NOMO-1 (cell line): ENCODE measurements around the gene SLC16A7.

Experiments
- DNase-seq, 2 experiments: peaks; one replicate each; lab custom pipeline; 2025; ENCODE audit not compliant: unreplicated experiment in 2 of 2; lab: John Stamatoyannopoulos, UW

Gene SLC16A7, protein sequence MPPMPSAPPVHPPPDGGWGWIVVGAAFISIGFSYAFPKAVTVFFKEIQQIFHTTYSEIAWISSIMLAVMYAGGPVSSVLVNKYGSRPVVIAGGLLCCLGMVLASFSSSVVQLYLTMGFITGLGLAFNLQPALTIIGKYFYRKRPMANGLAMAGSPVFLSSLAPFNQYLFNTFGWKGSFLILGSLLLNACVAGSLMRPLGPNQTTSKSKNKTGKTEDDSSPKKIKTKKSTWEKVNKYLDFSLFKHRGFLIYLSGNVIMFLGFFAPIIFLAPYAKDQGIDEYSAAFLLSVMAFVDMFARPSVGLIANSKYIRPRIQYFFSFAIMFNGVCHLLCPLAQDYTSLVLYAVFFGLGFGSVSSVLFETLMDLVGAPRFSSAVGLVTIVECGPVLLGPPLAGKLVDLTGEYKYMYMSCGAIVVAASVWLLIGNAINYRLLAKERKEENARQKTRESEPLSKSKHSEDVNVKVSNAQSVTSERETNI

DNA sequence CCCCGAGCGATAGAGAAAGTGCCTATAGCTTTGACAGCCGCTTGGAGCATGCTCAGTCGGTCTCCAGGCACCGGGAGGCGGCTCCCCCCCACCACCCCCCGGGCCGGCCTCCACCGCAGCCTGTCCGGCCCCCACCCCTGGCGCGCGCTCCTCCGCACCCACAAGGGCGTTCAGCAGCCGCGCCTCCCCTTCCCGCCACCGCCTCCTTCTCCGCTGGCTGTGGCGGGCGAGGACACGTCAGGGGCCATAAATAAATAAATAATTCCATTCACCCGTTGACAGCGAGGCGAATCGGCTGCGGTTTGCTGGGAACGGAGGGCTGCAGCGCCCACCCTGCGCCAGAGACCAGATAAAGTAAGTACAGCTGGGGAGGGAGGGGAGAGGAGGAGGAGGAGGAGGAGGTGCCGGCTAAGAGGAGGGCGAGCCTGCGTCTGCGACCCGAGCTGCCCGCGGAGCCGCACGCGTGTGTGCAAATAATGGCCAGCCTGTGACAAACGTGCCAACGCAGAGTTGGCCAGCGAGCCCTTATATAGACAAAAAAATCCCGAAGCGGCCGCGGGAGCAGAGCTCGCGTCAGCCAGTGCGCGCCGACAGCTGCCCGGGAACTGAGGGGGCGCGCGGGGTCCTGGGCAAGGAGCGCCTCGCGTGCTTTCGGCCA is at the start of gene SLC16A7:
Gene SLC16A7 (plus strand): TSS at position 147 of the 658 bp plus-strand sequence. CDS start 108,773 bp downstream, outside the sequence.
- peak; percentile 76 to 91 for DNase-seq

GRCh38 chr12:59548930-59549329 is 46.9 kb upstream of the SLC16A7 start:
- no peak for DNase-seq

- no peak for DNase-seq
Measured at GRCh38 chr12:59559696-59560095, 36.1 kb upstream of the SLC16A7 start.

DNA sequence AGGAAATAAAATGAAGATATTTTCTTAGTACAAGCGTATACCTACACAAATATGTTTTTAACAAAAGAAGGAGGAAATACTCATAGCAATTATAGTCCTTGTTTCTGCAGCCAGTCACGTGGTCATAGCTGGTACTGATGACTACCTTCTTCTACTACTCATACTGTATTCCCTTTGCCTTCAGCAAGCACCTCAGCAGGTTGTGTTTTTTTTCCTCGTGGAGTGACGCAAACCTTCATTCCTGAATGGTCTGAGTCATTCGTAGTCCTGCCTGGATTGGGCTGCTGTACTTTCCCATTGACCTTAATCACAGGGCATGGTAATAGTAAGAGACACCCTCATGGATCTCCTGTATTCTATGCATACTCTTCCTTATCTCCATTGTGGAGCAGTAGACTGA is 25.7 kb upstream of the SLC16A7 start:
- DNase-seq, result no peak

- DNase-seq, result no peak
Measured at GRCh38 chr12:59574406-59574805, 21.4 kb upstream of the SLC16A7 start.

DNA sequence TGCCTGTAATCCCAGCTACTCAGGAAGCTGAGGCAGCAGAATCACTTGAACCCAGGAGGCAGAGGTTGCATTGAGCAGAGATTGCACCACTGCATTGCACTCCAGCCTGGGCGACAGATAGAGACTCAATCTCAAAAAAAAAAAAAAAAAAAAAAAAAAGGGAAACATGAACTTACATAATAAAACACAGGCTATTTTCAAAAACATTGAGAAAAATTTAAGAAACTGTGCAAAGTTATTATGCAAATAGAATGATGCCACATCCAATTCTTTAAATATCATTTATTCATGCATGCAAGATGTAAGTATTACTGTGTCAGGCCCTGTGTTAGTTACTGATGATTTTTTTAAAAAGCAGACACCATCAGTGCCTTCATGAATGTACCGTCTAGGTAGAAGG is 20.0 kb upstream of the SLC16A7 start:
- no peak for DNase-seq

GRCh38 chr12:59578254-59578653 is 17.6 kb upstream of the SLC16A7 start:
- DNase-seq, result no peak

DNA sequence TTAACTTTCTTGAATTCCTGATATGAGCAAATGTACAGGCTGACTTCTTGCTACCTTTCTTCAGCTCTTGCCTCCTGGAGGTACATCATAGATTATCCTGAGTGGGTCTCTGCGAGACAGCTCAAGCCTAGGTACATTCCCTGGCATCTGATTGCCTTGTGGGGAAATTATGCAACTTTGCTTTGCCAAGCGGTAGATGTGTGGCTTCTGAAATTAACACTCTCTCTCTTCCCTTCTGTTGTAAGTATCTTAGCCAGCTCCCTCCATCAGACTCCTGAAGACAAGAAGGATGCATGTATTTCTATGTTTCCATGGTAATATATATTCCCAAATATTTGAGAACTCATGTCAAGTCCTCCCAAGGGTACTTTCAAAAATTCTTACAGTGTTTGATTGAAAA is 16.2 kb upstream of the SLC16A7 start:
- DNase-seq, result no peak

DNA sequence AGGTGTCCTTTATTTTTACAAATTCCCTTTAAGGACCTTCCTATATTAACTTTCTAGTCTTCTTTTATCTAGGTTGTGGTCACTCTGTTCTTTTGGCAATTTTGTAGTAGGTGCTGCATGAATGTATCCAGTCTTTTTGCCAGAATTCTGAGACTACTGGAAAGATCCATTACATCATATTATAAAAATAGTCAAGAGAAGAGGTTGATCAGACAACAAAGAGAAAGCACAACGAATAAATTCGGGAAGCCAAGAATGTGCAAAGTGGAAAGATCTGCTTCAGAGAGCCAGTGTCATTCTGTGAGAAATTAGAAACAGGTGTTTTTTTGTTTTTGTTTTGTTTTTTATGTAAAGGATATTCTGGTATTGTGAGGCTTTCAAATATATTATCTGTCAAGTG is 15.8 kb upstream of the SLC16A7 start:
- no peak for DNase-seq

- no peak for DNase-seq
Measured at GRCh38 chr12:59583003-59583712, 12.7 kb upstream of the SLC16A7 start.

DNA sequence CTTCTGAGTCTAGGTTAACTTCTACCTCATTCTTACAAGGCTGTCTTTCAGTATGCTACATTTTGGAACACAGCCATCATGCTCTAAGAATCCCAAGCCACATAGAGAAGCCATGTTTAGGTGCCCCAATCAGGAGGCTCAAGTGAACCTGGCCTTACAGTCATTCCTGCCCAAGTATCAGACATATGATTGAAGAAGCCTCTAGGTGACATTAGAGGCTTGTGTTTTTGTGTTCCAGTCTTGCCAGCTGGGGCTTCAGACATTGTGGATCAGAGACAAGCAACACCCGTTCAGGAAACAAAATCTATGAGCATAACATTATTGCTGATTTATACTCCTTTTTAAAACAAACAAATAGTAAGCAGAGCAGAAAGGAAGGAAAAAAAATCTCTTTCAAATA is 8.1 kb upstream of the SLC16A7 start:
- DNase-seq, result no peak

DNA sequence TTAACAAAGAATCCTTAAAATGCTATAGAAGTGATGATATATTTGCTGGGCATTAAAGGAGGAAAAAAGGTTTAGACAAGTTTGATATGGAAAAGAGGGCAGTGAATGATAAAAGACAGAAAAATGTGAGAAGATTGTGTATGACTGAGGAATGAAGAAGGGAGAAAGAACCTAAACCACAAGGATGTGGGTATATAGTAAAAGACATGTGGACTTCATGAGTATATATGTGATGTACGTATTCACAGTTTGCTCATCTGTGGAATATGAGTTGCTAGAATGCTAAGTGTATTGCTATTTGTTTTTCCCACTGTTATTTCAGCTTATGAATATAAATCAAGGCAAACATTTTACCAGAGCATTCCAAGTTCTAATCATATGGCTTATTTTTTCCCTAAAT is 2.1 kb upstream of the SLC16A7 start:
- DNase-seq, result no peak

GRCh38 chr12:59594943-59595500 is 807 bp upstream of the SLC16A7 start:
- DNase-seq, result peak in 1 of 2 experiments; percentile 8

- no peak for DNase-seq
Measured at GRCh38 chr12:59595565-59595882, 305 bp upstream of the SLC16A7 start.

- peak; percentile 81 to 91 for DNase-seq
Measured at GRCh38 chr12:59597385-59597781, 1.6 kb downstream of the SLC16A7 start.

DNA sequence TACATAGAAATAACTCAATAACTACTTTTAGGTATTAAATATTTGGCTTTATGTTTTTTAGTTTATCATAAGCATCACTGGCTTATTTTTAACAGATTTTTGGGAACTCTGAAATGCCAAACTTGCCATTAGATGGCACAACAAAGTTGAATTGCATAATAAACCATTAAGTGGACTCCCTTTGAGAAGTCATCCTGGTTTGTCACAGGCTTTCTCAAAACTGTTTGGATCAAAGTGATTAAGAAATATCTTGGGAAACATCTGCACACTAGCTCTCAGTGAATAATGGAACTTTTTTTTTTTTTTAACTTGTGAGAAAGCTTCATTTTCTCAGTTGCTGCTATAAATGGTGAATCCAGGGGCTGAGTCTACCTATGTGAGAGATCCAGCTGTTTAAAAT is 4.3 kb downstream of the SLC16A7 start:
- no peak for DNase-seq

- no peak for DNase-seq
Measured at GRCh38 chr12:59603754-59604153, 7.9 kb downstream of the SLC16A7 start.

GRCh38 chr12:59612823-59613434 is 17.1 kb downstream of the SLC16A7 start:
- DNase-seq, result peak; percentile 6 to 21

- no peak for DNase-seq
Measured at GRCh38 chr12:59615392-59616165, 19.8 kb downstream of the SLC16A7 start.
